ENCODE data around the gene IL4R. TPM values are rescaled to one million over a fixed set of nuclear protein-coding genes. Genes with fewer than 3 reads are reported as not detected.

IL4R gene
- total and polyA plus RNA-seq, 7 donors = 16.9 to 177 (median 55.3) TPM

DNA sequence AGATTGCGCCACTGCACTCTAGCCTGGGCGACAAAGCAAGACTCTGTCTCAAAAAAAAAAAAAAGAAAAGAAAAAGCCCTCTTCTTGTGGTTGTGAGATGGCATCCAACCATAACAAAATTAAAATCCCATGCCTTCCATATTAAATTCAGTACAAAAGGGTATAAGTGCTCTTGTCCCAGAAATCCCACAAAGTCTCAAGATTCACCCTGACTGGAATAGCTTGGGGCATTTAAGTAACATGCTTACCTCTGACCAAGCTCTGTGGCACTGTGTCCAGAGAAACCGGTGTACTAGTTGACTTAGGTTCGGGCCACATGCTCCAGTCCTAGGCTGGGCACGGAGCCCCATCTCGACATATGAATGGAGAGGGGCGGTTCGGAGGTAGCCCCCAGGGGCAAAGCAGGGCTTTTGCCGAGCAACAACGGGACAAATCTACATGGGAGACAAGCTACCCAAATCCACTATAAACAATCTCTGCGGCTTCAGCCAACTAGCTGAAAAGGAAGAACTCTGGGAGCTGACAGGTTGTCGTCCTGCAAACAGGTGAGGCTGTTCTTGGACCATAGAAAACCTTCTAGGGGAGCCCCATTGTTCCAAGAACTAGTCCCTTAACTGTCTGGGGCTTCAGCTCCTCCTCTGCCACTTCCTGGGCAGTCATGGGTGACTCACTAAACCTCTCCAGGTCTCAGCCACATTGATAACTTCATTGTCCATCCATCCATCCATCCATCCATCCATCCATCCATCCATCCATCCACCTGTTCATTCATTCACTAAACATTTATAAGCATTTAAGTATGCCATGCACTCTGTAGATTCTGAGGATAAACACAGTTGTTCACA, 10.3 kb upstream of the IL4R start:
- WGBS, 2 donors = 91 to 92% methylated on average over 12 of the region's 12 CpGs
- no peak for DNase-seq
- no peaks in the 10 kb centered on the region for H3K4me1 ChIP-seq
- H3K9me3 ChIP-seq = no peaks in the 10 kb centered on the region
- no peaks in the 10 kb centered on the region for H3K27me3 ChIP-seq
- H3K27ac ChIP-seq = no peak overlapping the region
- no peak overlapping the region for H3K4me3 ChIP-seq
- intact Hi-C loops (cut with DNase I) = no loop called here
- no peak for TF ChIP-seq POLR2A (IDR thresholded peaks at IDR 0.05)
- TF ChIP-seq EP300 (IDR thresholded peaks at IDR 0.05) = no peak
- TF ChIP-seq, protein P1, sequence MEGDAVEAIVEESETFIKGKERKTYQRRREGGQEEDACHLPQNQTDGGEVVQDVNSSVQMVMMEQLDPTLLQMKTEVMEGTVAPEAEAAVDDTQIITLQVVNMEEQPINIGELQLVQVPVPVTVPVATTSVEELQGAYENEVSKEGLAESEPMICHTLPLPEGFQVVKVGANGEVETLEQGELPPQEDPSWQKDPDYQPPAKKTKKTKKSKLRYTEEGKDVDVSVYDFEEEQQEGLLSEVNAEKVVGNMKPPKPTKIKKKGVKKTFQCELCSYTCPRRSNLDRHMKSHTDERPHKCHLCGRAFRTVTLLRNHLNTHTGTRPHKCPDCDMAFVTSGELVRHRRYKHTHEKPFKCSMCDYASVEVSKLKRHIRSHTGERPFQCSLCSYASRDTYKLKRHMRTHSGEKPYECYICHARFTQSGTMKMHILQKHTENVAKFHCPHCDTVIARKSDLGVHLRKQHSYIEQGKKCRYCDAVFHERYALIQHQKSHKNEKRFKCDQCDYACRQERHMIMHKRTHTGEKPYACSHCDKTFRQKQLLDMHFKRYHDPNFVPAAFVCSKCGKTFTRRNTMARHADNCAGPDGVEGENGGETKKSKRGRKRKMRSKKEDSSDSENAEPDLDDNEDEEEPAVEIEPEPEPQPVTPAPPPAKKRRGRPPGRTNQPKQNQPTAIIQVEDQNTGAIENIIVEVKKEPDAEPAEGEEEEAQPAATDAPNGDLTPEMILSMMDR (IDR thresholded peaks at IDR 0.05) = no peak
- no peak for TF ChIP-seq POLR2AphosphoS5 (IDR thresholded peaks at IDR 0.05)
- H3K36me3 ChIP-seq = no peaks in the 10 kb centered on the region

DNA sequence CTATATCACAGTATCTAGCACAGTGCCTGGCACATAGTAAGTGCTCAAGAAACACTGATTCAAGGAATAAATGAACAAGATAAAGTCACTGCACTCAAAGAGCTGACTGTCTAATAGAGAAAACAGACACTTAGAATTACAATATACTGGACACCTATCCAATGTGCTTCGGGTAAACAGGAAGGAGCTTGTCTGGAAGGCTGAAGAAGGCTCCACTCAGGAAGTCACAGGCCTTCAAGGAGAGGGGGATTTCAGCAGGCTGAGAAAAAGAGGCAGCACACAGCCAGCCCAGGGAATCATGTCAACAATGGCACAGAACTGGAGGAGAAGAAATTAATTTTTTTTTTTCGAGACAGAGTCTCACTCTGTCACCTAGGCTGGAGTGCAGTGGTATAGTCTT, 9.7 kb upstream of the IL4R start:
- DNase-seq = no peak
- no peaks in the 10 kb centered on the region for H3K4me1 ChIP-seq
- H3K27me3 ChIP-seq = no peaks in the 10 kb centered on the region
- H3K9me3 ChIP-seq = no peaks in the 10 kb centered on the region
- intact Hi-C loops (cut with DNase I) = no loop called here
- no peak overlapping the region for H3K4me3 ChIP-seq
- WGBS, 2 donors = 68 to 69% methylated on average over 2 of the region's 2 CpGs
- H3K27ac ChIP-seq = no peak overlapping the region
- H3K36me3 ChIP-seq = no peaks in the 10 kb centered on the region
- TF ChIP-seq, protein P1 (IDR thresholded peaks at IDR 0.05) = no peak
- TF ChIP-seq EP300 (IDR thresholded peaks at IDR 0.05) (no peak), POLR2A (IDR thresholded peaks at IDR 0.05) (no peak), POLR2AphosphoS5 (IDR thresholded peaks at IDR 0.05) (no peak)

DNA sequence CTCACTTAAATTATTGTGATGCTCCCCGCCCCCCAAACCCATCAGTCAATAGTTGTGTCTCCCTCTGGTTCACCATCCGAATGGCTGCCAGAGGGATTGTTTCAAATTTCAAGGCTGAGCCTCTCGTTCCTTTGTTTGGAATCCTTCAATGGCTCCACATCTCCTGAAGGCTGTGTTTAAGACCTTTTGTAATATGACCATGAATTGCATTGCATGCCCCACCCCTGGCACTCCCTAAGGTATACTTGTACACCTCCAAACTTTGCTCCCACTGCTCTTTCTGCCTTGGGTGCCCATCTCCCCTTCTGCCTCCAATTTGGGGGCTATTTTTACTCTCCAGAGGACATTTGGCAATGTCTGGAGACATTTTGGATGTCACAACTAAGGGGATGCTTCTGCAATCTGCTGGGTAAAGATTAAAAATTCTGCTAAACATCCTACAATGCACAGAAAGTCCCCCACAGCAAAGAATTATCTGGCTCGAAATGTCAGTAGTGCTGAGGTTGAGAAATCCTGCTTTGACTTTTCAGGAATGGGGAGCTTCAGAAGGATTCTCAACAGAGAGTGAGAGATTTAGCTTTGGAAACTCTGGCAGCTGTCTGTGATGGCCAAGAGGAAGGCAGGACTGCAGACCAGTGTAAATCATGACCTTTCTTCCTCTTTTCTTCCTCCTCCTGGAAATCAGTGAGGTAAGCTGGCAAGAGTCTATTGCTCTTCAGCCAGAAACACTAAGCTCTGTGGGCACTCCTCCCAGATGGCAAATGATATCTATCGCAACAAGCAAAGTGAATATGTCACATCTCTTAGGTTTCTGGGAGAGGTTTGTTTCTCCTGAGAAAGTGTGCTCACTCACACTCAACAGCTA, 8.7 kb upstream of the IL4R start:
- TF ChIP-seq EP300 (IDR thresholded peaks at IDR 0.05) (no peak), POLR2A (IDR thresholded peaks at IDR 0.05) (no peak), POLR2AphosphoS5 (IDR thresholded peaks at IDR 0.05) (no peak)
- TF ChIP-seq, protein P1 (IDR thresholded peaks at IDR 0.05) = no peak
- no peak overlapping the region for H3K4me3 ChIP-seq
- H3K27me3 ChIP-seq = no peaks in the 10 kb centered on the region
- no peak for DNase-seq
- no peaks in the 10 kb centered on the region for H3K9me3 ChIP-seq
- H3K36me3 ChIP-seq = no peaks in the 10 kb centered on the region
- 54 to 66% methylated on average over 5 of the region's 5 CpGs for WGBS, 2 donors
- intact Hi-C loops (cut with DNase I) = no loop called here
- no peaks in the 10 kb centered on the region for H3K4me1 ChIP-seq
- H3K27ac ChIP-seq = no peak overlapping the region

DNA sequence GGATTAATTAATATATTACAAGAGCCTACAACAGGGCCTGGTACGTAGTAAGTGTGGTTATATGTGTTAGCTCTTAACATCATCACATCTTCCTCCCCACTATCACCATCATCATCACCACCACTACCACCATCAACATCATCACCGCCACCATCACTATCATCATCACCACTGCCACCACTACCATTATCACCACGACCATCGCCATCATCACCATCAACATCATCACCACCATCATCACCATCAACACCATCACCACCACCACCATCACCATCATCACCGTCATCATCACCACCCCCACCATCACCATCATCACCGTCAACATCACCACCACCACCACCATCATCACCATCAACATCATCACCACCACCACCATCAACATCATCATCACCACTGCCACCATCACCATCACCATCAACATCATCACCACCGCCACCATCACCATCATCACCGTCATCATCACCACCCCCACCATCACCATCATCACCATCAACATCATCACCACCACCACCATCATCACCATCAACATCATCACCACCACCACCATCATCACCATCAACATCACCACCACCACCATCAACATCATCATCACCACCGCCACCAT, 7.8 kb upstream of the IL4R start:
- no peaks in the 10 kb centered on the region for H3K27me3 ChIP-seq
- DNase-seq = no peak
- intact Hi-C loops (cut with DNase I) = no loop called here
- no peaks in the 10 kb centered on the region for H3K9me3 ChIP-seq
- WGBS, 2 donors = 91 to 97% methylated on average over 9 of the region's 9 CpGs
- H3K4me3 ChIP-seq = no peak overlapping the region
- no peaks in the 10 kb centered on the region for H3K36me3 ChIP-seq
- TF ChIP-seq POLR2A (IDR thresholded peaks at IDR 0.05) = no peak
- TF ChIP-seq POLR2AphosphoS5 (IDR thresholded peaks at IDR 0.05) = no peak
- no peak for TF ChIP-seq EP300 (IDR thresholded peaks at IDR 0.05)
- TF ChIP-seq, protein P1 (IDR thresholded peaks at IDR 0.05) = no peak
- no peak overlapping the region for H3K27ac ChIP-seq
- H3K4me1 ChIP-seq = no peaks in the 10 kb centered on the region
